Activated naive CD8-positive, alpha-beta T cell treated with anti-CD3 and anti-CD28 coated beads, Interleukin-2, amount 50 U/mL, for 24 hours (primary cell): ENCODE data around the gene CACNA1G.

ENCODE experiments used
- ATAC-seq: fragments of 150-1000 bp; cut with Tn5 transposase; one replicate; pipeline ENCODE4 v1.10.0; 2021
- DNase-seq: peaks from one replicate; pipeline ENCODE4 v3.0.0; 2021
- H3K27ac Mint-ChIP-seq: one replicate; pipeline ENCODE4 v1.8.0; 2021; ENCODE audit warnings: mild to moderate bottlenecking, mixed read lengths
- H3K27me3 Mint-ChIP-seq: one replicate; pipeline ENCODE4 v1.8.0; 2021; ENCODE audit warnings: mixed read lengths
- H3K36me3 Mint-ChIP-seq: one replicate; pipeline ENCODE4 v1.8.0; 2021; ENCODE audit warnings: low read depth, mixed read lengths
- H3K4me1 Mint-ChIP-seq: one replicate; pipeline ENCODE4 v1.8.0; 2021; ENCODE audit warnings: mixed read lengths
- H3K4me3 Mint-ChIP-seq: one replicate; pipeline ENCODE4 v1.8.0; 2021; ENCODE audit warnings: mild to moderate bottlenecking, moderate library complexity, mixed read lengths
- H3K9me3 Mint-ChIP-seq: one replicate; pipeline ENCODE4 v1.8.0; 2021; ENCODE audit warnings: mixed read lengths

CACNA1G gene

GRCh38 chr17:50577451-50577954 lies 17.0 kb downstream of the CACNA1G start:
- H3K27me3 Mint-ChIP-seq, result peaks cover 13% of the 10 kb centered on the region
- no peaks in the 10 kb centered on the region for H3K9me3 Mint-ChIP-seq
- H3K36me3 Mint-ChIP-seq, result no peaks in the 10 kb centered on the region
- H3K4me3 Mint-ChIP-seq, result no peak overlapping the region
- no peak for ATAC-seq
- no peak for DNase-seq
- no peaks in the 10 kb centered on the region for H3K4me1 Mint-ChIP-seq
- H3K27ac Mint-ChIP-seq, result no peak overlapping the region

- Mint-ChIP-seq H3K4me1 (no peaks in the 10 kb centered on the region), H3K36me3 (no peaks in the 10 kb centered on the region), H3K27ac (no peak overlapping the region), H3K9me3 (no peaks in the 10 kb centered on the region), H3K4me3 (no peak overlapping the region), H3K27me3 (peaks cover 14% of the 10 kb centered on the region)
- DNase-seq, result no peak
- ATAC-seq, result no peak
These were observed 17.7 kb downstream of the CACNA1G start for GRCh38 chr17:50578173-50578572.

GRCh38 chr17:50579399-50579798 lies 18.9 kb downstream of the CACNA1G start:
- Mint-ChIP-seq H3K9me3 (no peaks in the 10 kb centered on the region), H3K36me3 (no peaks in the 10 kb centered on the region), H3K27me3 (peaks cover 14% of the 10 kb centered on the region), H3K4me3 (no peak overlapping the region), H3K4me1 (no peaks in the 10 kb centered on the region), H3K27ac (no peak overlapping the region)
- no peak for ATAC-seq
- no peak for DNase-seq

GRCh38 chr17:50580646-50581045 lies 20.1 kb downstream of the CACNA1G start:
- H3K4me3 Mint-ChIP-seq, result no peak overlapping the region
- H3K4me1 Mint-ChIP-seq, result no peaks in the 10 kb centered on the region
- H3K27ac Mint-ChIP-seq, result no peak overlapping the region
- H3K27me3 Mint-ChIP-seq, result peaks cover 14% of the 10 kb centered on the region
- DNase-seq, result no peak
- H3K36me3 Mint-ChIP-seq, result no peaks in the 10 kb centered on the region
- no peaks in the 10 kb centered on the region for H3K9me3 Mint-ChIP-seq
- ATAC-seq, result no peak

- H3K36me3 Mint-ChIP-seq, result no peaks in the 10 kb centered on the region
These were observed 20.8 kb downstream of the CACNA1G start for GRCh38 chr17:50581316-50581715.

GRCh38 chr17:50582741-50583140 lies 22.2 kb downstream of the CACNA1G start:
- Mint-ChIP-seq H3K27me3 (peaks cover 14% of the 10 kb centered on the region), H3K9me3 (no peaks in the 10 kb centered on the region), H3K4me3 (no peak overlapping the region), H3K4me1 (no peaks in the 10 kb centered on the region), H3K27ac (no peak overlapping the region), H3K36me3 (no peaks in the 10 kb centered on the region)
- DNase-seq (no peak), ATAC-seq (no peak)

More at GRCh38 chr17:50581316-50581715, 20.8 kb downstream of the CACNA1G start:
- Mint-ChIP-seq H3K4me1 (no peaks in the 10 kb centered on the region), H3K4me3 (no peak overlapping the region), H3K27me3 (peaks cover 14% of the 10 kb centered on the region), H3K27ac (no peak overlapping the region), H3K9me3 (no peaks in the 10 kb centered on the region)
- ATAC-seq (no peak), DNase-seq (no peak)

- no peaks in the 10 kb centered on the region for H3K9me3 Mint-ChIP-seq
- no peak for DNase-seq
- ATAC-seq, result no peak
- H3K27ac Mint-ChIP-seq, result no peak overlapping the region
- H3K27me3 Mint-ChIP-seq, result peaks cover 14% of the 10 kb centered on the region
- no peak overlapping the region for H3K4me3 Mint-ChIP-seq
- H3K36me3 Mint-ChIP-seq, result no peaks in the 10 kb centered on the region
- H3K4me1 Mint-ChIP-seq, result no peaks in the 10 kb centered on the region
These were observed 23.1 kb downstream of the CACNA1G start for GRCh38 chr17:50583641-50584040.

GRCh38 chr17:50584116-50584515 lies 23.6 kb downstream of the CACNA1G start:
- no peaks in the 10 kb centered on the region for H3K4me1 Mint-ChIP-seq
- H3K36me3 Mint-ChIP-seq, result no peaks in the 10 kb centered on the region
- DNase-seq (no peak), ATAC-seq (no peak)
- H3K27me3 Mint-ChIP-seq, result peaks cover 14% of the 10 kb centered on the region
- no peaks in the 10 kb centered on the region for H3K9me3 Mint-ChIP-seq
- no peak overlapping the region for H3K27ac Mint-ChIP-seq
- no peak overlapping the region for H3K4me3 Mint-ChIP-seq

- H3K27ac Mint-ChIP-seq, result no peak overlapping the region
- no peak for DNase-seq
- H3K4me1 Mint-ChIP-seq, result no peaks in the 10 kb centered on the region
- no peaks in the 10 kb centered on the region for H3K9me3 Mint-ChIP-seq
- ATAC-seq, result no peak
- H3K4me3 Mint-ChIP-seq, result no peak overlapping the region
- peaks cover 14% of the 10 kb centered on the region for H3K27me3 Mint-ChIP-seq
- no peaks in the 10 kb centered on the region for H3K36me3 Mint-ChIP-seq
These were observed 24.2 kb downstream of the CACNA1G start for GRCh38 chr17:50584749-50585148.

GRCh38 chr17:50585346-50585745 lies 24.8 kb downstream of the CACNA1G start:
- DNase-seq, result no peak
- no peaks in the 10 kb centered on the region for H3K36me3 Mint-ChIP-seq
- ATAC-seq, result no peak
- H3K27ac Mint-ChIP-seq, result no peak overlapping the region
- no peaks in the 10 kb centered on the region for H3K9me3 Mint-ChIP-seq
- H3K4me3 Mint-ChIP-seq, result no peak overlapping the region
- peaks cover 14% of the 10 kb centered on the region for H3K27me3 Mint-ChIP-seq
- H3K4me1 Mint-ChIP-seq, result no peaks in the 10 kb centered on the region

GRCh38 chr17:50585891-50586290 lies 25.4 kb downstream of the CACNA1G start:
- no peak overlapping the region for H3K27ac Mint-ChIP-seq
- DNase-seq (no peak), ATAC-seq (no peak)
- H3K27me3 Mint-ChIP-seq, result peaks cover 12% of the 10 kb centered on the region
- no peak overlapping the region for H3K4me3 Mint-ChIP-seq
- no peaks in the 10 kb centered on the region for H3K36me3 Mint-ChIP-seq
- H3K9me3 Mint-ChIP-seq, result no peaks in the 10 kb centered on the region
- no peaks in the 10 kb centered on the region for H3K4me1 Mint-ChIP-seq

- ATAC-seq (no peak), DNase-seq (no peak)
- no peak overlapping the region for H3K4me3 Mint-ChIP-seq
- no peaks in the 10 kb centered on the region for H3K36me3 Mint-ChIP-seq
- H3K4me1 Mint-ChIP-seq, result no peaks in the 10 kb centered on the region
- H3K27me3 Mint-ChIP-seq, result peaks cover 9% of the 10 kb centered on the region
- no peak overlapping the region for H3K27ac Mint-ChIP-seq
- H3K9me3 Mint-ChIP-seq, result no peaks in the 10 kb centered on the region
These were observed 26.1 kb downstream of the CACNA1G start for GRCh38 chr17:50586421-50587247.

- Mint-ChIP-seq H3K27me3 (no peaks in the 10 kb centered on the region), H3K27ac (no peak overlapping the region), H3K36me3 (no peaks in the 10 kb centered on the region), H3K4me3 (no peak overlapping the region), H3K9me3 (no peaks in the 10 kb centered on the region), H3K4me1 (no peaks in the 10 kb centered on the region)
- DNase-seq (no peak), ATAC-seq (no peak)
These were observed 27.1 kb downstream of the CACNA1G start for GRCh38 chr17:50587571-50587970.

GRCh38 chr17:50588391-50589049 lies 28.0 kb downstream of the CACNA1G start:
- Mint-ChIP-seq H3K27me3 (no peaks in the 10 kb centered on the region), H3K36me3 (no peaks in the 10 kb centered on the region), H3K4me3 (no peak overlapping the region), H3K9me3 (no peaks in the 10 kb centered on the region), H3K4me1 (no peaks in the 10 kb centered on the region), H3K27ac (no peak overlapping the region)
- ATAC-seq, result no peak
- DNase-seq, result no peak

GRCh38 chr17:50589095-50589705 lies 28.7 kb downstream of the CACNA1G start:
- H3K27me3 Mint-ChIP-seq, result no peaks in the 10 kb centered on the region
- no peak for DNase-seq
- no peak overlapping the region for H3K27ac Mint-ChIP-seq
- no peaks in the 10 kb centered on the region for H3K9me3 Mint-ChIP-seq
- H3K36me3 Mint-ChIP-seq, result no peaks in the 10 kb centered on the region
- no peaks in the 10 kb centered on the region for H3K4me1 Mint-ChIP-seq
- no peak overlapping the region for H3K4me3 Mint-ChIP-seq
- ATAC-seq, result no peak
